HG02642 (cell line): ENCODE data around the gene WDR13.
"Not testable (repeated sequence)": the region's sequence is repeated elsewhere in the genome, so short reads cannot be mapped to it uniquely, and the experiment has no call there.

Experiments used
- ATAC-seq: cut with Tn5 transposase; IDR thresholded peaks from one replicate; pipeline ENCODE4 v1.9.1; 2021; ENCODE audit warnings: mild to moderate bottlenecking; ENCODE audit not compliant: unreplicated experiment, poor library complexity

WDR13 gene

GRCh38 chrX:48649102-48649501, 51.8 kb downstream of the WDR13 start:
- no peak for ATAC-seq

GRCh38 chrX:48652055-48652579, 54.8 kb downstream of the WDR13 start:
- not testable (repeated sequence) for ATAC-seq

- not testable (repeated sequence) for ATAC-seq
Observed at GRCh38 chrX:48654746-48655145, 57.5 kb downstream of the WDR13 start.
